CD4-positive, alpha-beta T cell treated with Interleukin-1 beta for 1 hour (primary cell): ENCODE data around the gene KIAA1614.
A peak's percentile ranks its signal among the peaks of the same experiment; 100 is the strongest.
"Not testable (repeated sequence)": the region's sequence is repeated elsewhere in the genome, so short reads cannot be mapped to it uniquely, and the experiment has no call there.

ENCODE experiments used
- DNase-seq, 2 donors: peaks; one replicate each; pipeline ENCODE4 v3.0.0-alpha.2; 2020 to 2022

The KIAA1614 gene

GRCh38 chr1:180946541-180947498 lies 34.1 kb downstream of the KIAA1614 start:
- no peak for DNase-seq

GRCh38 chr1:180947499-180947885 lies 34.8 kb downstream of the KIAA1614 start:
- DNase-seq, result no peak

GRCh38 chr1:180947901-180948640 lies 35.4 kb downstream of the KIAA1614 start:
- no peak for DNase-seq

GRCh38 chr1:180948641-180949615 lies 36.2 kb downstream of the KIAA1614 start:
- DNase-seq, result no peak

GRCh38 chr1:180949616-180950000 lies 36.9 kb downstream of the KIAA1614 start:
- no peak for DNase-seq

GRCh38 chr1:180950321-180950720 lies 37.6 kb downstream of the KIAA1614 start:
- no peak for DNase-seq

DNA sequence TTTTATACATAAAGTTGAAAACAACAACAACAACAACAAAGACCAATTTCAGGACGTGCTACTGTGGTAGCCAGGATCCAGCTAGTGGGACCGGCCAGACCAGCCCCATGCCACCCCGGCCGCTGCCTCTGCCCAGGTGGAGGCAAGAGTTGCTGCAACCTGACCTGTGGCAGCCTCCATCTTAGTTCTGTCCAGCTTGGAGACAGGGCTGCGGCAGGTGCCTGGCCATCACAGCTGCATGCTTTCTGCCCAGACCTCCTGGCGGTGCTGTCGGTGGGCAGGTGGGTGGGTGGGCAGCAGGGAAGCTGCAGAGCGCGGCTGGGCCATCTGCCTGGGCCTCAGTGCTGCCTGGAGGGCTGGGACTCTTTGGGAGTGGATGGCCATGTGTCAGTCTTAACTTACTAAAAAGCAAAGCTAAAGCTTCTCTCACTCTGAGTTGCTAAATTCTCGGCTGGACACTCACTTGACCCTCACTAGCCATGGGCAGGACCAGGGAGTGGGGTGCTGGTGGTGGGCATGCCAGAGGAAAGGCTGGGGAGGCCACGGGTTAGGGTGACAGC lies 38.6 kb downstream of the KIAA1614 start:
- DNase-seq, result no peak

DNA sequence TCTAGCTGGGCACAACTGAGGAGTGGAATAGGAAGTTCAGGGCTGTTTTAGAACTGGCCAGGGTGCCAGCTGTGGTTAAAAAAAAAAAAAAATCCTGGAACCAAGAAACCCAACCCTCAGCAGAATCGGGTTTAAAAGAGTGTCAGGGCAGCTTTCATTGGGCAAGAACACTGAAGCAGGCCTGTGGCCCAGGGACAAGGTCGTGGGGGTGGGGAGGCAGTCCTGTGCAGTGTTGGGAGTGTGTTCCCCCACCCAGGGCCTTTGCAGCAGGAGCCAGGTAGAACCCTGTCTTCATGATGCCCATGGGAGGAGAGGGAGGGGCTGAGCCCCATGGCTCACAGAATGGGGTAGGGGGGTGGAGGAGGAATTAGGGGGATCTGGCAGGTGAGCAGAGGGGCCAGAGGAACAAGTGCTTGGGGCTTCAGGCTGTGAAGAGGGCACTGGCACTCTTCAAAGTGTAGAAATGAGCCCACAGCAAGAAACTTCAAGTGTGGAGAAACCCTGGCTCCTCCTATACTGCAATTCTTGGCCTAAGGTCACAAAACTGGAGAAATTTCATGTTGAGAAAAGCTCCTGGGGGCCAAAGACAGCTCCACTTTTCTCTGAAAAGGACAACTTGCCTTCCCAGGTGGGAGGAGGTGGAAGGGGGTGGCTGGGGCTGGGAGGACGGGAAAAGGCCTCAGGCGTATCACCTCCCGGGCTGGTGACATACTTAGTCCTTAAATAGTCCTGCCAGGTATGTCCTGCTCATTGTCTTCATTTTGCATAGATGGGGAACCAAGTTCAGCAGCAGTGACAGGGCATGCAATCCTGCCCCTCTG lies 39.3 kb downstream of the KIAA1614 start:
- DNase-seq, result no peak

- DNase-seq, result no peak
Measured at GRCh38 chr1:180952657-180953013, 39.9 kb downstream of the KIAA1614 start.

- no peak for DNase-seq
Measured at GRCh38 chr1:180953291-180954004, 40.8 kb downstream of the KIAA1614 start.

DNA sequence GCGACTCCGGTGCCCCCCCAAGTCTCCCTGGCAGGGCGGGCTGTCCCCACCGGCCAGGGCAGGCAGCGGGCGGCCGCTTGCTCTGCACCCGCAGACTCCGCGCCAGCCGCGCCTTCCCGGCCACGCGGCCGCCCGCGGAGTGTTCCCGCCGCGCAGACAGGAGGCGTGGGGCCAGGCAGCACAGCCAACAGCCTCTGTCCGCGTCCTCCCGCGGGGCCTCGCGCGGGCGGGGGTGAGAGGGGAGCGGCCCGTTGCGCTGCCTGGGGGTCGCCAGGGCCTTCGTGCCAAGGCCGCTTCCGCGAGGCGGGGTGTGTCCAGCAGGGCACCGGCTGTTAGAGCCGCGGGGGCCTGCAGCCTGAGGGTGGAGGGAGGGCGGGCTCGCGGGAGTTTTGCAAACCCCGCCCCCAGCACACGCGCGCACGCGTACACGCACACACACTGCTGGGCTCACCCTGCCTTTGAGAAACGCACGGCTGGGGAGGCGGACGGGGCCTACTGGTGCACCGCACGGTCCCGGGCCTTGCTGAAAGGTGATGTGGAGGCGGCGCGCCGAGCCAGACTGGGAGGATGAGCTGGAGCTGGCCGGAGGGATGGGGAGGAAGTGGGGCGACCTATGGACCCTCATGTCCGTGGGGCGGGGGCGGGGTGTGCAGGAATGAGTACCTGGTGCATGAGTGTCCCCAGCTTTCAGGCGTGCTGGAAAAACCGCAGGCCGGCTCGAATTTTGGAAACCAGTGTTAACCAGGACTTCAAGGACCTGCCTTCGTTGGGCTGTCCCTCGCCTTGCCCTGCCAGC lies 41.5 kb downstream of the KIAA1614 start:
- peak; percentile 63 to 73 for DNase-seq

DNA sequence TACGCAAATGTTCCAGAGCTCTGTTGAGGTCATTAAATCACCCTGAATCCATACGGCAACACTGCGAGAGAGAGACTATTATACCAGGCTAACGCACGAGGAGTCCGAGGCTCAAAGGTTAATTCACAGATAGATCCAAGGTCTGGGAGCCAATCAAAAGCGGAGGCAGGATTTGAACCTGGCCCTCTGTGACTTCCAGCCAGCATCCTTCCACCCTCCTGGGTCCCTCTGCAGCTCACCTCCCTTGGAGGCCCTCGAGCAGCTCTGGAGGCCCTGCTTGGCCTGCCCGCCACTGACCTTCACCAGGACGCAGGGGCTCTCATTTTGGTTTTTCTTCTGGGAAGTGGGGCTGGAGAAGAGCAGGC lies 42.1 kb downstream of the KIAA1614 start:
- no peak for DNase-seq

- no peak for DNase-seq
Measured at GRCh38 chr1:180956028-180956640, 43.4 kb downstream of the KIAA1614 start.

- DNase-seq, result not testable (repeated sequence)
Measured at GRCh38 chr1:180959620-180960019, 46.9 kb downstream of the KIAA1614 start.

DNA sequence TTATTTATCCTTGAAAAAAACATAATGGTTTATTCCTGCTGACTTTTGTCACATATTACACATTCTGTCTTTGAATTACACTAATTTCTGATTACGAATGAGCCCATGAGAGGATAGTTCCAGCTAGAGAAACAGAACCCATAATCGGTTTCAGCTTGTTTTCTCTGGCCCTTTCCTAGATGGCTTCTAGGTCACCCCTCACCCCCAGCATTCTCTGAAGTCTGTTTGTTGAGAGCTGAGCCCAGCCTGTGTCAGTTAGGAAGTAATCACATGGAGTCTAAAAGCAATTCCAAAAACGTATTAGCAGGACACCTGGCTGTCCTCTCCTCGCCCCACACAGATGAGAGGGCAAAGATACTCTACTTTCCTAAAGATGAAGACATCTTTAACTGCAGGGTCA lies 48.9 kb downstream of the KIAA1614 start:
- no peak for DNase-seq

DNA sequence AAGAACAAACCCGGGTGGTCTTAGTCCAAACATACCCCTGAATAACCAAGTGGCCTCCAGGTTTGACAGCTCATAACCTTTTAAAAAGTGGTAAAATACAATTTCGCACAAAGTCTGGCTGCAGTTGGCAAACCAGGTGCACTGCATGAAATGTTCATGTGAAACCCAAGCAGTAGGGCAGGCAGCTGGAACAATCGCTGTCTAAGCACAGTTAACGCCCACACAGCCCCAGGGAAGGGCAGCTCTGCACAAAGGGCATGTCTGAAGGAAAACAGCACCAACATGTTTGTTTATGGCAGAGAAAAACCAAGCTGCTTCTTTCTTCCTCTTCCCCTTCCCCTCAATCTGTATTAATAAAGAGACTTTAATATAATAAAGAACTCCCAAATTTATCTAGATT lies 49.5 kb downstream of the KIAA1614 start:
- DNase-seq, result no peak

GRCh38 chr1:180964056-180964455 lies 51.4 kb downstream of the KIAA1614 start:
- DNase-seq, result no peak

- DNase-seq, result no peak
Measured at GRCh38 chr1:180964595-180964994, 51.9 kb downstream of the KIAA1614 start.

DNA sequence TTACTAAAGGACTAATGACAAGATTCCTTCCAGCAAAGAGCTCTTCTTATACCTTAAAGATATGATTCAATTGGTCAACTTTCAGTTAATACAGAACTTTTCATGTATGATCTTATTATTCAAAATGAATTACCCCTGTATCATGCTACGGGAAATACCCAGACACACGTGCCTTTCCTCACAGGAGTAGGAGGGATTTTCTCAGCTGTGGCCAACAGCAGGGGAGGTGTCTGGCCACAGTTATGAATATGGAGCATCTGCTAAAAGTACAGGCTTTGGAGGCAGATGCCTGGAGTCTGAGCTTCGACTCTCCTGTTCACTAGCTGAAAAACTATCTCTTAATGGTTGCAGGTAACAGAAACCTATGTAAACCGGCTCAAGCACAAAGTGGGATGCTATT lies 53.6 kb downstream of the KIAA1614 start:
- no peak for DNase-seq
